H9 (cell line): Measurements from ENCODE around the gene PREX1. TPM values are rescaled to one million over a fixed set of nuclear protein-coding genes. Genes with fewer than 3 reads are reported as not detected.

Experiments used
- DNase-seq: peaks from one replicate; pipeline ENCODE4 v3.0.0-alpha.2; 2017
- H2AFZ ChIP-seq: one replicate; pipeline ENCODE4 v1.6.1; 2013; ENCODE audit warnings: mild to moderate bottlenecking, low read length, control low read depth, moderate library complexity
- H2AK5ac ChIP-seq: 2 replicates; pipeline ENCODE4 v1.6.1; 2013; ENCODE audit warnings: low read length, control low read depth, mixed read lengths; ENCODE audit not compliant: insufficient read length
- H2BK120ac ChIP-seq: one replicate; pipeline ENCODE4 v1.6.1; 2013; ENCODE audit warnings: low read depth, mild to moderate bottlenecking, low read length, control low read depth, inconsistent platforms; ENCODE audit not compliant: poor library complexity, severe bottlenecking
- H2BK12ac ChIP-seq: 2 replicates; pipeline ENCODE4 v1.6.1; 2013; ENCODE audit warnings: low read length, control low read depth, mixed read lengths, low read depth; ENCODE audit not compliant: insufficient read length
- H2BK15ac ChIP-seq: 2 replicates; pipeline ENCODE4 v1.6.1; 2013; ENCODE audit warnings: low read depth, low read length, control low read depth
- H2BK20ac ChIP-seq: one replicate; pipeline ENCODE4 v1.6.1; 2013; ENCODE audit warnings: low read depth, mild to moderate bottlenecking, low read length, control low read depth, inconsistent platforms; ENCODE audit not compliant: poor library complexity, severe bottlenecking
- H2BK5ac ChIP-seq: 2 replicates; pipeline ENCODE4 v1.6.1; 2013; ENCODE audit warnings: low read length, control low read depth, mixed read lengths; ENCODE audit not compliant: insufficient read length
- H3K14ac ChIP-seq: 2 replicates; pipeline ENCODE4 v1.6.1; 2013; ENCODE audit warnings: low read length, control low read depth; ENCODE audit not compliant: insufficient read depth
- H3K18ac ChIP-seq: 2 replicates; pipeline ENCODE4 v1.6.1; 2013; ENCODE audit warnings: low read depth, mild to moderate bottlenecking, mixed read lengths, low read length, control low read depth; ENCODE audit not compliant: insufficient read length
- H3K23ac ChIP-seq: 2 replicates; pipeline ENCODE4 v1.6.1; 2013; ENCODE audit warnings: low read length, control low read depth, mixed read lengths, low read depth; ENCODE audit not compliant: insufficient read length
- H3K23me2 ChIP-seq: 2 replicates; pipeline ENCODE4 v1.6.1; 2013; ENCODE audit warnings: low read depth, mild to moderate bottlenecking, mixed read lengths, low read length, control low read depth; ENCODE audit not compliant: insufficient read length, poor library complexity, severe bottlenecking
- H3K27ac ChIP-seq: 2 replicates; pipeline ENCODE4 v1.5.1; 2013; ENCODE audit warnings: low read length, control low read depth, mixed read lengths, low read depth; ENCODE audit not compliant: insufficient read length
- H3K27me3 ChIP-seq: 2 replicates; pipeline ENCODE4 v1.6.1; 2013; ENCODE audit warnings: low read length, control low read depth, inconsistent platforms; ENCODE audit not compliant: insufficient read depth
- H3K4ac ChIP-seq: 2 replicates; pipeline ENCODE4 v1.6.1; 2013; ENCODE audit warnings: low read depth, mild to moderate bottlenecking, control low read depth, inconsistent platforms, low read length, moderate library complexity
- H3K4me1 ChIP-seq: 2 replicates; pipeline ENCODE4 v1.6.1; 2013; ENCODE audit warnings: low read length, control low read depth, inconsistent platforms; ENCODE audit not compliant: insufficient read depth
- H3K4me2 ChIP-seq: 2 replicates; pipeline ENCODE4 v1.6.1; 2013; ENCODE audit warnings: low read length, control low read depth, mixed read lengths; ENCODE audit not compliant: insufficient read length, insufficient read depth
- H3K56ac ChIP-seq: 2 replicates; pipeline ENCODE4 v1.6.1; 2013; ENCODE audit warnings: low read depth, mild to moderate bottlenecking, mixed read lengths, low read length, control low read depth; ENCODE audit not compliant: insufficient read length
- H3K79me1 ChIP-seq: 2 replicates; pipeline ENCODE4 v1.6.1; 2013; ENCODE audit warnings: low read depth, mild to moderate bottlenecking, moderate library complexity, low read length, control low read depth, inconsistent platforms; ENCODE audit not compliant: insufficient read depth, poor library complexity, severe bottlenecking
- H3K79me2 ChIP-seq: 2 replicates; pipeline ENCODE4 v1.6.1; 2013; ENCODE audit warnings: low read length, control low read depth, inconsistent platforms; ENCODE audit not compliant: insufficient read depth
- H3K9ac ChIP-seq: 2 replicates; pipeline ENCODE4 v1.6.1; 2013; ENCODE audit warnings: low read length, control low read depth, mixed read lengths; ENCODE audit not compliant: insufficient read length; ENCODE audit errors: extremely low read depth
- H3K9me3 ChIP-seq: one replicate; pipeline ENCODE4 v1.6.1; 2013; ENCODE audit warnings: low read depth, low read length, inconsistent platforms; ENCODE audit not compliant: control insufficient read depth
- H3T11ph ChIP-seq: one replicate; pipeline ENCODE4 v1.6.1; 2013; ENCODE audit warnings: mild to moderate bottlenecking, low read length, control low read depth, inconsistent platforms
- H4K20me1 ChIP-seq: one replicate; pipeline ENCODE4 v1.6.1; 2013; ENCODE audit not compliant: control insufficient read depth, insufficient read length, insufficient read depth
- H4K5ac ChIP-seq: 2 replicates; pipeline ENCODE4 v1.6.1; 2013; ENCODE audit warnings: low read depth, mild to moderate bottlenecking, mixed read lengths, low read length, control low read depth; ENCODE audit not compliant: insufficient read length
- H4K8ac ChIP-seq: replicated peaks from 2 replicates; pipeline ENCODE4 v1.6.1; 2013; ENCODE audit warnings: low read length, control low read depth, mixed read lengths, low read depth; ENCODE audit not compliant: insufficient read length
- H4K91ac ChIP-seq: 2 replicates; pipeline ENCODE4 v1.6.1; 2013; ENCODE audit warnings: low read depth, mild to moderate bottlenecking, moderate library complexity, mixed read lengths, low read length, control low read depth; ENCODE audit not compliant: insufficient read length
- H3K27ac Mint-ChIP-seq, 3 experiments: 2 replicates in 2 of 3; 3 replicates in 1 of 3; pipeline ENCODE4 v1.8.0; 2020 to 2021; ENCODE audit warnings: mixed read lengths in 3 of 3, mild to moderate bottlenecking in 1 of 3, moderate library complexity in 1 of 3
- H3K27me3 Mint-ChIP-seq: 2 replicates; pipeline ENCODE4 v1.8.0; 2021; ENCODE audit warnings: low read depth, mild to moderate bottlenecking, moderate library complexity, mixed read lengths
- H3K36me3 Mint-ChIP-seq, 3 experiments: 2 replicates in 2 of 3; 3 replicates in 1 of 3; pipeline ENCODE4 v1.8.0; 2020 to 2021; ENCODE audit warnings: low read depth in 3 of 3, mixed read lengths in 3 of 3; ENCODE audit not compliant: insufficient read depth in 1 of 3
- H3K4me1 Mint-ChIP-seq, 2 experiments: 2 replicates each; pipeline ENCODE4 v1.8.0; 2020; ENCODE audit warnings: mixed read lengths in 2 of 2
- H3K4me3 Mint-ChIP-seq, 2 experiments: 2 replicates in 1 of 2; 3 replicates in 1 of 2; pipeline ENCODE4 v1.8.0; 2020 to 2021; ENCODE audit warnings: mild to moderate bottlenecking in 2 of 2, mixed read lengths in 2 of 2, moderate library complexity in 1 of 2
- H3K9me3 Mint-ChIP-seq, 2 experiments: 2 replicates in 1 of 2; 3 replicates in 1 of 2; pipeline ENCODE4 v1.8.0; 2020; ENCODE audit warnings: mild to moderate bottlenecking in 2 of 2, mixed read lengths in 2 of 2, moderate library complexity in 1 of 2
- CTCF ChIP-seq: fragments of 200-600 bp; sonication (generic); conservative IDR thresholded peaks from 3 replicates; pipeline ENCODE4 v1.8.0; 2021; ENCODE audit warnings: antibody characterized with exemption, mild to moderate bottlenecking
- WGBS: extraction: QIAGEN DNeasy Blood & Tissue Kit; methylation state at CpG from one replicate; pipeline ENCODE4 v1.1.7; 2013; ENCODE audit warnings: missing lambda C conversion rate, low lambda C conversion rate, mixed read lengths; ENCODE audit not compliant: insufficient read length; ENCODE audit errors: extremely low coverage; 5-methylcytosine and 5-hydroxymethylcytosine counted together
- total RNA-seq: library from RNA; stranded (reverse); gene quantifications from 2 replicates; pipeline ENCODE4 v1.2.1, GENCODE V29; 2021

Gene PREX1
- total RNA-seq, 1 experiment from 2014 or later = 6.6 TPM

- H3K9me3 ChIP-seq = no peaks in the 10 kb centered on the region
- no peak overlapping the region for H2BK20ac ChIP-seq
- no peak overlapping the region for H3K9ac ChIP-seq
- TF ChIP-seq CTCF = no peak
- WGBS = no CpG with 5 or more reads among the region's 5 CpGs
- no peaks in the 10 kb centered on the region for H3K4me1 ChIP-seq
- H2BK12ac ChIP-seq = no peak overlapping the region
- no peak overlapping the region for H4K91ac ChIP-seq
- H3T11ph ChIP-seq = no peak overlapping the region
- no peak for DNase-seq
- Mint-ChIP-seq H3K27me3 (peaks cover 3% of the 10 kb centered on the region), H3K4me3 (no peak overlapping the region), H3K9me3 (peaks cover 5 to 7% of the 10 kb centered on the region in 2 experiments; a peak in 4 of 5 replicates), H3K27ac (no peak overlapping the region), H3K36me3 (peaks cover 0 to 6% (median 5%) of the 10 kb centered on the region in 3 experiments; a peak in 4 of 7 replicates), H3K4me1 (peaks cover 7 to 8% of the 10 kb centered on the region in 2 experiments)
- no peaks in the 10 kb centered on the region for H3K79me1 ChIP-seq
- H4K20me1 ChIP-seq = no peaks in the 10 kb centered on the region
- no peak overlapping the region for H3K4me2 ChIP-seq
- no peak overlapping the region for H3K14ac ChIP-seq
- H4K5ac ChIP-seq = no peak overlapping the region
- no peak overlapping the region for H4K8ac ChIP-seq
- no peak overlapping the region for H3K23ac ChIP-seq
- no peak overlapping the region for H3K18ac ChIP-seq
- H2AFZ ChIP-seq = no peak overlapping the region
- no peak overlapping the region for H3K56ac ChIP-seq
- H2BK120ac ChIP-seq = no peak overlapping the region
- H2BK15ac ChIP-seq = no peak overlapping the region
- H3K27ac ChIP-seq = no peak overlapping the region
- no peaks in the 10 kb centered on the region for H3K23me2 ChIP-seq
- no peaks in the 10 kb centered on the region for H3K79me2 ChIP-seq
- H3K4ac ChIP-seq = no peak overlapping the region
- no peak overlapping the region for H2AK5ac ChIP-seq
- H2BK5ac ChIP-seq = no peak overlapping the region
- no peaks in the 10 kb centered on the region for H3K27me3 ChIP-seq
Measured at GRCh38 chr20:48582673-48582985, 245.2 kb downstream of the PREX1 start.
